Measurements from ENCODE around the gene PDE8B.

- TF ChIP-seq CTCF (optimal IDR thresholded peaks at IDR 0.05 in 1 of 3, IDR thresholded peaks at IDR 0.05 in 1 of 3, conservative IDR thresholded peaks at IDR 0.05 in 1 of 3; ENCODE audit: extremely low read depth in 1 of 3, insufficient read depth in 2 of 3, low read length in 3 of 3) (no peak), EZH2 (IDR thresholded peaks at IDR 0.05; ENCODE audit: low read length) (no peak)
These were observed 190.2 kb downstream of the PDE8B start for GRCh38 chr5:77400645-77401044.

Data from keratinocyte (primary cell).